Jurkat, Clone E6-1 (cell line): ENCODE data around the gene C11orf98. TPM values are rescaled to one million over a fixed set of nuclear protein-coding genes. Genes with fewer than 3 reads are reported as not detected.
"Not testable (repeated sequence)": the region's sequence is repeated elsewhere in the genome, so short reads cannot be mapped to it uniquely, and the experiment has no call there.

Experiments used
- DNase-seq: peaks from one replicate; pipeline ENCODE4 v3.0.0-alpha.2; 2011; ENCODE audit warnings: low read depth, low spot score
- H3K4me3 ChIP-seq: 2 replicates; pipeline ENCODE4 v1.5.1; 2011; ENCODE audit warnings: mild to moderate bottlenecking, low read length, control low read depth, moderate library complexity
- polyA plus RNA-seq: library from polyadenylated mRNA; unstranded; fragments of >200 nt; gene quantifications from one replicate; pipeline ENCODE4 v1.2.1, GENCODE V29; 2012; ENCODE audit warnings: missing spikeins; ENCODE audit not compliant: insufficient read length, insufficient read depth

Gene C11orf98
- 187 TPM for polyA plus RNA-seq

- DNase-seq = peak; percentile 90
- peak within 1 kb of the TSS; percentile 65 for H3K4me3 ChIP-seq
Measured at GRCh38 chr11:62665075-62665598, at the start of gene C11orf98, which contains the start of gene CSKMT. Gene C11orf98, minus strand, starts transcription at chr11:62665210. Its CDS starts 41 bp downstream, at chr11:62665169. Gene CSKMT, plus strand, starts transcription at chr11:62665312. Its CDS starts 568 bp downstream, at chr11:62665880.

- no peak for DNase-seq
- H3K4me3 ChIP-seq = no peak overlapping the region
Measured at GRCh38 chr11:62713343-62713742, 48.3 kb upstream of the C11orf98 start.

- no peak for DNase-seq
- no peak overlapping the region for H3K4me3 ChIP-seq
Measured at GRCh38 chr11:62712861-62713260, 47.9 kb upstream of the C11orf98 start.

- no peak for DNase-seq
- H3K4me3 ChIP-seq = no peak overlapping the region
Measured at GRCh38 chr11:62712276-62712812, 47.3 kb upstream of the C11orf98 start.

GRCh38 chr11:62710001-62710345 is 45.0 kb upstream of the C11orf98 start:
- peak overlapping the region; percentile 79 for H3K4me3 ChIP-seq
- no peak for DNase-seq

GRCh38 chr11:62709247-62710000 is 44.4 kb upstream of the C11orf98 start:
- DNase-seq = peak; percentile 98
- H3K4me3 ChIP-seq = peak overlapping the region; percentile 79

- DNase-seq = no peak
- peak overlapping the region; percentile 79 for H3K4me3 ChIP-seq
Measured at GRCh38 chr11:62708793-62709192, 43.8 kb upstream of the C11orf98 start.

GRCh38 chr11:62708392-62708791 is 43.4 kb upstream of the C11orf98 start:
- H3K4me3 ChIP-seq = peak overlapping the region; percentile 79
- no peak for DNase-seq

- H3K4me3 ChIP-seq = peak within 1 kb of the TSS; percentile 79
- DNase-seq = peak; percentile 33
Measured at GRCh38 chr11:62707277-62707861, 42.4 kb upstream of the C11orf98 start, which contains the start of the genes BSCL2 and GNG3. Gene BSCL2, minus strand, starts transcription at chr11:62707424. Its CDS starts 229 bp downstream, at chr11:62707195. Gene GNG3, plus strand, starts transcription at chr11:62707676. Its CDS starts 620 bp downstream, at chr11:62708296.

GRCh38 chr11:62706850-62707247 is 41.8 kb upstream of the C11orf98 start:
- H3K4me3 ChIP-seq = no peak overlapping the region
- no peak for DNase-seq

- DNase-seq = peak; percentile 91
Measured at GRCh38 chr11:62705880-62706849, 41.2 kb upstream of the C11orf98 start.

GRCh38 chr11:62705413-62705812 is 40.4 kb upstream of the C11orf98 start:
- DNase-seq = no peak
- H3K4me3 ChIP-seq = peak overlapping the region; percentile 89

More at GRCh38 chr11:62705880-62706849, 41.2 kb upstream of the C11orf98 start:
- peak overlapping the region; percentile 89 for H3K4me3 ChIP-seq

GRCh38 chr11:62703921-62704320 is 38.9 kb upstream of the C11orf98 start:
- H3K4me3 ChIP-seq, DNase-seq: not testable (repeated sequence)

- H3K4me3 ChIP-seq = no peak overlapping the region
- DNase-seq = no peak
Measured at GRCh38 chr11:62702246-62702645, 37.2 kb upstream of the C11orf98 start.

- H3K4me3 ChIP-seq = no peak overlapping the region
- DNase-seq = peak; percentile 63
Measured at GRCh38 chr11:62694455-62695167, 29.6 kb upstream of the C11orf98 start.

GRCh38 chr11:62693624-62694023 is 28.6 kb upstream of the C11orf98 start:
- H3K4me3 ChIP-seq, DNase-seq: not testable (repeated sequence)

- DNase-seq = no peak
- no peak within 1 kb of the TSS for H3K4me3 ChIP-seq
Measured at GRCh38 chr11:62689421-62690183, 24.6 kb upstream of the C11orf98 start, which contains the start of gene LRRN4CL. Gene LRRN4CL, minus strand, starts transcription at chr11:62689530. Its CDS starts 1,022 bp downstream, at chr11:62688508.
